G401 (cell line): ENCODE results near the gene BCAR3. TPM values are rescaled to one million over a fixed set of nuclear protein-coding genes. Genes with fewer than 3 reads are reported as not detected.

Experiments used
- DNase-seq: peaks from one replicate; pipeline ENCODE4 v3.0.0-alpha.2; 2015; ENCODE audit warnings: low spot score
- in situ Hi-C: cut with HindIII; loops from 2 replicates; pipeline ENCODE4 v1.10.0; 2016; ENCODE audit warnings: low sequenced_read_pairs, mixed read lengths
- total RNA-seq: library from RNA; depleted of rRNA; stranded (reverse); fragments of >200 nt; shearing (Covaris generic); gene quantifications from 2 replicates; pipeline ENCODE4 v1.2.3, GENCODE V29; 2014; rRNA removed

Gene BCAR3
- 2.3 and 3.3 TPM in 2 replicates for total RNA-seq

DNA sequence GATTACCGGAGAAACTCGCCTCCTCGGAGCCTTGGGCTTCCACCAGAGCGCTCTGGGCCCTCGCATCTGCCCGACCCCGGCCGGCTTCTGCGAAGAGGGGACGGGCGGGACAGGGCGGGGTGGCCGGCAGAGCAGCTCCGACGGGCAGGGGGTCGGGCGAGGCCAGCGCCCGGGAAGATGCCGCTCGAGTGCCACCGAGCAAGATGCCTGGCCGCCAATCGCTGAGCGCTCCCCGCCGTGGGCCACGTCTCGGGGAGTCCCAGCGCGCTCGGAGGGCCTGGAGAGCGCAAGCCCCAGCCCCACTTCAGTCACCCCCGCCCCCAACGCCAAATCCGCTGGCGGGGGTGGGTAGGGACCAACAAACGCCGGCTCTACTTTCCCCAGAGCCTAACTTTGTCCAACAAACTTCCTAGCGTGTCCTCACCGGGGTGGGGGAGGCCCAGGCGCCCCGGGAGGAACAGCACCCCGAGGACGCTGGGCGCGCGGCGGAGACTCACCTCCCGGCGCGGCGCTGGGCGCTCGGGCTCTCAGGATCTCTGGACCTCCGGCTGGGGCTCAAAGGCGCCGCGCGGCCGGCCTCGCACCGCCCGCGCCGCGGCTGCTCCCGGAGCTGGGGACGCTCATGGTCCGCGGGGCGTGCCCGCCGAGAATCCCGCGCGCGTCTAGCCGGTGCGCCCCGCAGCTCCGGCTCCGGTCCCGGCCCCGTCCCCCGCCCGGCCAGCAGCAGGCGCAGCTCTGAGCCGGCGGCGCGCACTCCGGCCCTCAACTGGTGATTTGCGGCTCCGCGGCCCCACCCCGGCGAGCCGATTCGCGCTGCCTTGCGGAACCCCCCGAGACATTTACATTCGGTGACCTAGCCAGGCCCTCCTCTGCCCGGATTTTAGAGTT is at the start of gene BCAR3:
BCAR3 (minus strand) TSS at position 737 of the 888 bp plus-strand sequence. CDS start 6,907 bp downstream, outside the sequence.
- in situ Hi-C loops, result no loop called here
- DNase-seq, result peak; percentile 27

DNA sequence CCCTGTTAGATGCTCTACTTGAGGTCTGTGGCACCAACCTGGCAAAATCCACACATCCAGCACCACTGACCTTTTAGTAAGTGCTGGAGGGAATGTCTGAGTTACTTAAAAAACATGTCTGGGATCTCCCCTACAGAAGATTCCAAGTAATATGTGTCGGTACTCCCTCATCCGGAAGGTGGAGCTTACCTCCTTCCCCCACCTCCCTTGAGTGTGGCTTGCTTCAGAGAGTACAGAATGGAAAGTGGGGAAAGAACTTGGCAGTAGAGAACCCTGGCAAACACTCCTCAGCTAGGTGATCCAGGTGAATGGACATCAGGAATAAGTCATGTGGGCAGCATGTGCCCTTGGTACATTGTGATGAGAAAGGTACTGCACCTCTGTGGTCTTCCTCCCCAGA is 49.0 kb upstream of the BCAR3 start:
- in situ Hi-C loops, result no loop called here

DNA sequence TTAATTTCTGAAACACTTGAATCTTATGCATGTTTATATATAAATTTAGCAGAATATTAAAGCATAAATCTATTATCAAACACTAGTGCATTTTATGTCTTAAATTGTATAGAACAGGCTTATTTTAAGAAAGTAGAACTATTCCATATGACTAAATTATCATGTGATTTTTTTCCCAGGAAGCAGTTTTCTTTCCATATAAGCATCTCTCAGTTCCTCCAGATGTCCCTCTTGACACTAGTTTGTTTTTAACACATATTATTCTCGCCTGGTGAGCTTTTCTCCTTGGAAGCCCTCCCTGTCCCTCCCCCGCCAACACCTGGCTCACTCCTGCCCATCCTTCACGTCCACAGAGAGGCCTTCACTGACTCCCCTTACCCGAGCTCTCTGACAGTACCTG is 48.3 kb upstream of the BCAR3 start:
- DNase-seq, result no peak

More for the DNA sequence above, 49.0 kb upstream of the BCAR3 start:
- DNase-seq, result no peak

DNA sequence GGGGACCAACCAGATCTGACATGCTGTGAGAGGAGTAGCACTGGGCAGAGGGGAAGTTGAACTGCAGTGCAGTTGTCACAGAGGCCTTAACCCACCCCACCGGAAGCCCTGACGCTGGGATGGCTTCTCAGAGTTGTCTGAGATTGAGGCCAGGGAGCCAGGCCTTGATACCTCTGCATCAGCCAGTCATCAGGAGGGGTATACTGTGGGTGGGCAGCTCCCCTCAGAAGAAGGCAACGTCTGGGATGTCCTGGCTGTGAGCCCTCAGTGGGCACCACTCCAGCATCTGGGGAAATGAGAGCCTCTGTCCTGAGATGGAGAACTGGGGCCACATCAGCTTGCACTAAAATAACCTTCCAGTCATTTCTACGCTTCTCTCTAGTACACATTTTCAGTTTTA is 47.9 kb upstream of the BCAR3 start:
- in situ Hi-C loops, result no loop called here
- no peak for DNase-seq

More for the DNA sequence above, 48.3 kb upstream of the BCAR3 start:
- in situ Hi-C loops, result no loop called here

DNA sequence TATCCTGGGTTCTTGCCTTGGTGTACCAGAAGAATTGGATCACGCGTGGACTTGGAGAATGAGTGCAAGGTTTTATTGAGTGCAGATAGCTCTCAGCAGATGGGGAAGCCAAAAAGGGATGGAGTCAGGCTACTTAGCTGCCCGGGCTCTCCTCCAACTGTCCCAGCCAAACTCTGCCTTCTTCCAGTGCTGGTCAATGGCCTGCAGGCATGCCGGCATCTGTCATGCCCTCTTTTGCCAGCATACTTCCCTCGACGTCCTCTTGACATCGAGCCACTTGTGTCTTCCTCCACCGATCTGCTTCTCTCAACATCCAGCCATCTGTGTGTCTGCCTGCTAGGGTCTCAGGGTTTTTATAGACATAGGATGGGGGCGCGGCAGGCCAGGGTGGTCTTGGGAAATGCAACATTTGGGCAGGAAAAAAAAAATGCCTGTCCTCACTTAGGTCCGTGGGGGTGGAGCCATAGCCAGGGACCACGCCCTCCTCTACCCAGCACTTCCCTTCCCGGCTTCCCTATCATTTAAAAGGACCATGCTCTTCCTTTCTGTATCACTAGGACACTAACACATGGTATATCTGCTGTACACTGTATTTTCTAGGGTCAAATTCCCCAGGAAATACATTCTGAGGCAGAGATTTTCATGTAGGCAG is 47.0 kb upstream of the BCAR3 start:
- in situ Hi-C loops, result no loop called here
- peak; percentile 94 for DNase-seq

DNA sequence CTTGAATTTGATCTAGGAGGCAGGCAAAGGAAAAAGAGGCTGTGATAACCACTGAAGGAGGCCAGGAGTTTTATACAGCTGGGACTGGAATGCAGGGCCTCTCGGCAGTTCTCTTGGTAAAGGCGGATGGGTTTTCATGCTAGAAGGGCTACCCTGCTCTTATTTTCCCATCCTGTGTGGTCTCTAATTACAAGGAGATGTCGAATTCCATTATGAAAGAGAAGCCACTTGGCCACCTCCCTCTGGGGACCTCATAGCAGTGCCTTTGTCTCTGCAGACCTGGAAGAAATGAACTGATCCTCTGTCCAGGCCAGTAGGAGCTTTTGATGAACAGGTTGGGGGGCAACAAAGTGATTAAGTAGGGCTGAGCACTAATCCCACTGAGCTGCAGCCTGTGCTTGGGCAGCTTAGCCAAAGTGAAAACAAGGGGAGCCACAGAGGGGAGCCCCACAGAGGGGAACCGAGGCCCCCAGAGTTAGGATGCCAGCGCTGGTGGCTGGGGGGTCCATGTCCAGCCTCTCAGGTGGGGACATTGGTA is 42.2 kb upstream of the BCAR3 start:
- in situ Hi-C loops, result no loop called here
- no peak for DNase-seq

DNA sequence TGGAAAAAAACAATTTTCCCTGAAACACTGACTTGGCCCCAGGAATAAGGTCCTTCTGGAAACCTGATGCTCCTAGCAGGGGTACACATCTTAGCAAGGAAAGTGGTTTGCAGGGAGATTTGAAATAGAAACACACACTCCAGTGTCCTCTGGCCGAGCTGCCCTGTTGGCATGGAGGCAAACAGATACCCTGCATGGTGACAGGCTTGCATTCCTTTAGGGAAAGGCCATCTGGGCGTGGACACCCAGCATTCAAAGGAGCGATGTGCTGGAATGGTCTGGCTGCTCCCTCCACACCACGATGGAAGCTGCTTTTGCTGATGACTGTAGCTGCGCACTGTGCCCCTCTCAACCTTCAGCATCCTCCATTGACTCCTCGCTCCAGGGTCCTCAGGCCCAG is 41.5 kb upstream of the BCAR3 start:
- DNase-seq, result no peak
- in situ Hi-C loops, result no loop called here

DNA sequence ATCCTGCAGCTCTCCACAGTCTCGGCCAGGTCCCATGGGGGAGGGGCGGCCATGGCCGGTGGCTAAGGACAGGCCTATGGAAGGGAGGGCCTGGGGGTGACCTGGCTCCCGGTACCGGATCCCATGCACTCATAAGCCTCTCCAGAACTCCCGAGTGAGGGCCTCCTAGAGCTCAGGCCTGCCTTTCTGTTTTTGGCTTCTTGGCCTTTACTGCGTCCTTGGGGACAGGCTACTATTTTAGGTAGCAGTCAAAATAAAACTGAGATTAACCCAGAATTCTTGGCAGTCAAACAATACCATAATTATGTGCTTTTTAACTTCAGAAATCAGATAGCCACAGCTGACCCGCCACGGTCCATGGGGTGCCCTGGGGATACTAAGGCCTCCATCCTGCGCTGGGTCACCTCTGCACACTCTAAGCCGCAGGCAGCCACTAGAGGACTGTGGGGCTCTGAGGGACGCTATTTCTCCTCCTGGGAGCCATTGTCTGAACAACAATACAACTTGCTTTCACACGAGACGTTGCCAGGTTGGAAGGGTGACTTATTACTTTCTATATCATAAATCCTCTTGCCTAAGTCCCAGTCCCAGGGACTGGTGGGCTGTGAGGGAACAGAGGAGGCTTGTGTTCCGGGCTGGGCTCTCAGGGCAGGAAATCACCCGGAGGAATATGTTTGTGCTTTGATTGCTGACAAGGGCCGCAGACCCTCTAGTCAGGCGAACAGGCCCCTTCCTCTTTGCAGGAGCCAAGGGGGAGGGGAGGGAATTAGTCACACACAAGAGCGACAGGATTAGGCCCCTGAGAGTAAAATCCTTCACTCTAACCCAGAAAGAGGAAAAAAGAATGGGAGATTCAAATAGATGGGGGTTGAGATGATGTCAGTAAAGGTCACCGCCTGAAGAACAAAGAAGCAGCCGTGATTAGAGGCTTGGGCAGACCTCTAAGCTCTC is 40.7 kb upstream of the BCAR3 start:
- in situ Hi-C loops, result no loop called here
- DNase-seq, result no peak

DNA sequence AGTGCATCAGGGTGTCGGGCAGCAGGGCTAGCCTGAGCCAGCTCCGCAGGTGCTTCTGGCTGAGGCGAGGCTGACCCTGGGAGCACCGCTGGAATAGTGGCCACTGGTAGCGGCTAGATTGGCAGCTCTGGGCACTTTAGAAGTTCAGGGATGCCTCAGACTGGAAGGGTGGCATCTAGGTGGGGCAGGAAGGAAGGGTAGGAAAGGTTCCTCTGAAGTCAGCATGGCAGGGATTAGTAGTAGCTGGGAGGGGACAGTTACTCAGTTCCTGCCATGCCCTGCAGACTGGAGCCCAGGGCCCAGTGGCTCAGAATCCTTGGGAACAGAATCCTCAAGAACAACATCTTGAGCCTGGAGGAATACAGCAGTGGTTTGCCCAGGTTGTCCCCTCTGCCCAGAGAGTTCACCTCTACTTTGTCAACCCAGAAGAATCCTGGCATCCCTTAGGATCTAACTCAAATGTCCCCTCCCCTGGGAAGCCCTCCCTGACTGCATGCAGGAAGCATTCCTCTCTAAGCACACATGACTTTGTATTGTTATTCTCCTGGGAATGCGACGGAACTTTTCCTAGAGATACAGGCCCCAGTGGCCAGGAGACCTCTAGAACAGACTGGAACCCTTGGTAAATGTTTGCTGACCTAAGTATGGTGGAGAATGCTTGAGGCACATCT is 39.5 kb upstream of the BCAR3 start:
- in situ Hi-C loops, result no loop called here
- no peak for DNase-seq

DNA sequence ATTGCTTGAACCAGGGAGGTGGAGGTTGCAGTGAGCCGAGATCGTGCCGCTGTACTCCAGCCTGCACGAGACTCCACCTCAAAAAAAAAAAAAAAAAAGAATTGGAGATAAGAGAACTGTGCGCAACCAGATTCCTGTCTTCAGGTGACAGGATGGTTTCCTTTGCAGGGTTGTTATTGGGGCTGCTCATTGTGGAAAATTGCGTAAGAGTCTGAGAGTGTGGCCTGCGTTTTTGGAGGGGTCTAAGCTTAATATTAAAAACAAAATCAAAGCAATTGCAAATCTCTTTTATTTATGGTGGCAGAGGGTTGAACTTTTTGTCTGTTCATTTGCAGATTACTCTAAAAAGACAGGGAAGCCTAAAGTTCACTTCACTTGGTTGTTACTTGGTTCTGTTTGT is 36.0 kb upstream of the BCAR3 start:
- in situ Hi-C loops, result no loop called here

DNA sequence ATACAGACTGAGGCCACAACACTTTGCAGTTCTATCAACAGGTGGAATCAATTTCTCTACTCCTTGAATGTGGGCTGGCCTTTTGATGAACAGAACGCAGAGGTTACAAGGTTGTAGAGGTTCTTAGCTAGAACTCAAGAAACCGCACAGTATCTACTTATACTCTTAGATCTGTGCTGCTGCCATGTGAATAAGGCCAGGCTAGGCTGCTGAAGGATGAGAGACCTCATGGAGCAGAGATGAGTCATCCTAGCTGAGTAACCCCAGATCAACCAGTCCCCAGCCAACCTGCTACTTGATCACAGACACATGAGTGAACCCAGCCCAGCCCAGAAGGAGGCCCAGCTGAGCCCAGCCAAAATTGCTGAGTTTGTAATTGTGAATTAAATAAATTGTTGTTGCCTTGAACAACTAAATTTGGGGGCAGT is 35.3 kb upstream of the BCAR3 start:
- in situ Hi-C loops, result no loop called here
- no peak for DNase-seq

More for the DNA sequence above, 36.0 kb upstream of the BCAR3 start:
- DNase-seq, result no peak

DNA sequence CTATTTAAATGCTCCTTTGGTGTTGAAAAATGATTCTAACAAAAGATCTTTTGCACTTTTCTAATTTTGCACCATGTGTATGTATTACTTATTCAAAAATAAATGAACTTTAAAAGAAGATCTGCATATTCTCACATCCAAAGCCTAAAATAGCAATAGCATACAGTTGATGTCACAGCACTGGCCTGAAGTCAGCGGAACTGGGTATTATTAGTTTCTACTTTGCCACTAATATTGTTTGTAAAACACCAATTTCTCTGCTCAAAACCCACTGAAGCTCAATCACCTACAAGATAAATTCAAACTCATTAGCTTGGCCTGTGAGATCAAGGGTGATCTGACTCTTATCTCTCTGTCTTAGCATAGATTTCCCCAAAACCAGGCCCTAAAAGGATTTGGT is 34.5 kb upstream of the BCAR3 start:
- in situ Hi-C loops, result no loop called here
- DNase-seq, result no peak

DNA sequence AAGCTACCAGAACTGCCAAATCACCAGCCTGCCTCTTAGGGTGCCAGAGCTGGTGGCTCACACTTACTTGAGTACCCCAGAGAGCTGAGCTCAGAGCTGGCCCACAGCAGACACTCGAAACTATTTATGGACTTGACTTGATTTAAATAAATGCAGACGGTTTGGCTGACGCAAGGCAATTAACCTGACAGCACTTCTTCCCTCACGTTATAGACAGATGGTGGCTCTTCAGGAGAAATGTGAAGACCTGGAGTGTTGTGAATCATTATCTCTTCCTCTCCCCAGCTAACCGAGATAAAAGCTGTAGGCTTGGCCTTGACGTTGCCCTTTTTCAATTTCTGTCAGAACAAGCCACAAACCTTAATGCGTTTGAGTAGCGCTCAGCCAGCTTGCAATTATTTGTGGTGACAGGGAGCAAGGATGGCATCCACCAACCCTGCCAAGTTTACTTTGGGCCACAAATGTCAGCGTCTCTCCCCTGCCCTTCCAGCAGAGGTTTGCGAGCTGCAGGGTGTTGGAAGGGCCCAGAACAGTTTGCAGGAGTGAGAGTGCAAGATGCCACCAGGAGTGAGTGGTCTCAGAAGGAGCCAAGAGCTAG is 34.0 kb upstream of the BCAR3 start:
- peak; percentile 88 for DNase-seq
- in situ Hi-C loops, result no loop called here

DNA sequence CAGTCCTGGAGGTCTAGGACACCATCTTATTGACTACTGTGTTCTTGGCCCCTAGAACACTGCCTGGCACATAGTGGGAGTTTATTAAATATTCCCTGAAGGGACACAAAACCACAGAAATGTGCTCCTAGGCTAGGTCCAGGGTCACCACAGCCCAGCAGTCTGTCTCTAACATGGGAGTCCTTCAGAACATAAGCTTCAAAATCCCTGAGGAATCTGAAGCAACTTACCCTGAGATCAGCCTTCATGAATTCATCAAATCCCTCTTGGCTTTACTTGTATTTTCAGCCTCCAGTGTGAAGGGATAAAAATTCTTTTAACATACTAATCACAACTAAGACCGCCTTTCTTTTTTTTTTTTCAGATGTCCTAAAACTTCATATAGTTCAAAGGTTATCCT is 32.7 kb upstream of the BCAR3 start:
- in situ Hi-C loops, result no loop called here

DNA sequence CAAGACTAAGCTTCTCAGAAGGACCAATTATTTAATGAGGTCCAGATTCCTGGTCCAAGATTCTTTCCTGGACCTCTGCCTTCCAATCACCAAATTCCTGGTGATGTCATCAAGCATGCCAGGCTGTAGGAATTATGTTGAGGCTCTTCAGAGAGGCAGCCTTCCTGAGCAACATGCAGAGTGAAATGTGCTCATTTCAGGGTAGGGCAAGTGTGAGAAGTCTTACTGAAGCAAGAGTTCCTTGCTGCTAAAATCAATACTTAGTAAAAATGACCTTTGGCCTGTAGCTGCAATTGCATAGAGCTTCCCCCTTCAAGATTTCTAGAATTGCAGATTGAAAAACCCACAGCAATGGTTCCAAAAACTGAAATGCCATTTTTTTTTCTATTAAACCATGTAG is 31.7 kb upstream of the BCAR3 start:
- no peak for DNase-seq
- in situ Hi-C loops, result no loop called here

More for the DNA sequence above, 32.7 kb upstream of the BCAR3 start:
- no peak for DNase-seq

DNA sequence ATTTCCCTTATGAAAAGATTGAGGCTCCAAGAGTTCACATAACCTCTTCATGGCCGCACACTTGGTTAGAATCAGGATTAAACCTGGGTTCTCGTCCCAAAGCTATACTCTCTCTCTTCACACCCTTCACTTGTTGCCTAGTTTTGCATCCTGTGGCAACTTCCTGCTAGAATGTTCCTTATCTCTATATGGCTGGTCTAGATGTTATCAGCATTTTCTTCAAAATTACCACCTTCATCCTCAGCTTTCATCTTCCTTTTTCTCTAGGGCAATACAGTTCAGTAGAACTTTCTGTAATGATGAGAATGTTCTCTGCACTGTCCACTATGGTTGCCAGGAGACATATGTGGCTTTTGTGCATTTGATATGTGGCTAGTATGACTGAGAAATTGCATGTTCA is 31.1 kb upstream of the BCAR3 start:
- in situ Hi-C loops, result no loop called here
- DNase-seq, result no peak

DNA sequence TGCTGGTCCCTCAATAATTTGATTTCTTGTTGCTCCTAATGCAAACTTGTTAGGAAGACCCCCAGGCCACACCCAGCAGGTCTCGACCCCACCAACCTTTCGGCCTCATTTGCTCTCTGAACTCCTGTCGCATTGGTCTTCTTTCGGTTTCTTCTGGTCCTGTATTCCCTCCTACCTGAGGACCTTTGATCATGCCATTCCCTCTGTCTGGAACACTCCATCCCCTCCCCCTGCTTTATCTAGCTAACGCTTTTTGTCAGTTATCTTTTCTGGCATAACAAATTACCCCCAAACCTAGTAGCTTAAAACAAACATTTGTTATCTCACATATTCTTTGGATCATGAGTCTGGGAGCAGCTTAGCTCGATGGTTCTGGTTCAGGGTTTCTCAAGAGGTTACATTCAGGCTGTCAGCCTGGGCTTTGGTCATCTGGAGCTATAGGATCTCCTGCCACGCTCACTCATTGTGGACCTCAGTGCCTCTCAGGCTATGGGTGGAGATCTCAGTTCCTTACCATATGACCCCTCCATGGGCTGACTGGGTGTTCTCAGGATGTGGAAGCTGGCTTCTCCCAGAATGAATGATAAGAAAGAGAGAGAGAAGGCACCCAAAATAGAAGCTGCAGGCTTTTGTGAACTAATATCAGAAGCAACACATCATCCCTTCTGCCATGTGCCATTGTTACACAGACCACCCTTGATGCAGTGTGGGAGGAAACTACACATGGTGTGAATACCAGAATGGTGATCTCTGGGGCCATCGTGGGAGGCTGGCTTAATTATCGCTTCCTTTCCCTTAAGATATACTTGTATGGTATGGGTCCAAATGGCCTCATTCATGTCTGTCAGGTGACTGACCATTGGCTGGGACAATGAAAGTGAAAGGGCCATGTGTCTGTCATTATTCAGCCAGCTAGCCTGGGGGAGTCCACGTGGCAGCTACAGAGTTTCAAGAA is 29.1 kb upstream of the BCAR3 start:
- DNase-seq, result no peak

More for the DNA sequence above, 29.1 kb upstream of the BCAR3 start:
- in situ Hi-C loops, result no loop called here
